Measurements from ENCODE around the gene ILF3. TPM values are rescaled to one million over a fixed set of nuclear protein-coding genes. Genes with fewer than 3 reads are reported as not detected.

The ILF3 gene
- total RNA-seq, 4 donors from 2014 or later: 71.8 to 122 (median 97.3) TPM

DNA sequence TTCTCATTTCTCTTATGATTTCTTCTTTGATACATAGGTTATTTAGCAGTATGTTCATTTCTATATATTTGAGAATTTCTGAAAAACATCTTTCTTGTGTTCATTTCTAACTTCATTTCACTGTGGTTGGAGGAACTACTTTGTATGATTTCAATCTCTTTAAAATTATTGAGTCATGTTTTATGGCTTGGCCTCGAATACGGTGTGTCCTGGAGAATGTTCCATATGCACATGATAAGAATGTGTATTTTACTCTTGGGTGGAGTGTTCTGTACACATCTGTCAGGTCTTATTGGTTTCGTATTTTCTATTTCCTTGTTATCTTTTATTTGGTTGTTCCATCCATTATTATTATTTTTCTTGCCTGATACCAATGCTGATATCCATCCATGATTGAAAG, 86.7 kb downstream of the ILF3 start:
- intact Hi-C loops (cut with DNase I; ENCODE audit: low total_unique reads): no loop called here
- no peak overlapping the region for H3K4me3 ChIP-seq (ENCODE audit: low read depth, poor library complexity, severe bottlenecking)
- WGBS, 2 donors: 68 to 71% methylated on average over 3 of the region's 3 CpGs
- no peak for DNase-seq (ENCODE audit: low spot score in 2 of 2)
- TF ChIP-seq, protein P1, sequence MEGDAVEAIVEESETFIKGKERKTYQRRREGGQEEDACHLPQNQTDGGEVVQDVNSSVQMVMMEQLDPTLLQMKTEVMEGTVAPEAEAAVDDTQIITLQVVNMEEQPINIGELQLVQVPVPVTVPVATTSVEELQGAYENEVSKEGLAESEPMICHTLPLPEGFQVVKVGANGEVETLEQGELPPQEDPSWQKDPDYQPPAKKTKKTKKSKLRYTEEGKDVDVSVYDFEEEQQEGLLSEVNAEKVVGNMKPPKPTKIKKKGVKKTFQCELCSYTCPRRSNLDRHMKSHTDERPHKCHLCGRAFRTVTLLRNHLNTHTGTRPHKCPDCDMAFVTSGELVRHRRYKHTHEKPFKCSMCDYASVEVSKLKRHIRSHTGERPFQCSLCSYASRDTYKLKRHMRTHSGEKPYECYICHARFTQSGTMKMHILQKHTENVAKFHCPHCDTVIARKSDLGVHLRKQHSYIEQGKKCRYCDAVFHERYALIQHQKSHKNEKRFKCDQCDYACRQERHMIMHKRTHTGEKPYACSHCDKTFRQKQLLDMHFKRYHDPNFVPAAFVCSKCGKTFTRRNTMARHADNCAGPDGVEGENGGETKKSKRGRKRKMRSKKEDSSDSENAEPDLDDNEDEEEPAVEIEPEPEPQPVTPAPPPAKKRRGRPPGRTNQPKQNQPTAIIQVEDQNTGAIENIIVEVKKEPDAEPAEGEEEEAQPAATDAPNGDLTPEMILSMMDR (IDR thresholded peaks at IDR 0.05): no peak

MicroRNAs within 50 kb of the gene (microRNA counts, 767-probe panel; counts per million panel counts)
- microRNA hsa-miR-638: 0 to 358 counts per million in 2 donors

Small RNAs within 50 kb of the gene (microRNA-seq; reads per million reads assigned to microRNA genes)
- 0 reads per million in 2 donors for gene MIR638 (ENCODE audit: borderline number of aligned reads in 1 of 2, borderline replicate concordance in 2 of 2)

Other genes starting within 250 kb of the ILF3 start
- 1 to 10 TPM; 4.1 to 6.8 (median 5.7) TPM for gene PDE4A, start 233.8 kb upstream of the ILF3 start, total RNA-seq
- 100 to 1,000 TPM in 1 of 4 donors, 10 to 100 TPM in 3; 81.6 to 102 (median 89.0) TPM for gene KEAP1, start 151.0 kb upstream of the ILF3 start, total RNA-seq
- gene S1PR5, start 136.9 kb upstream of the ILF3 start, total RNA-seq: 10 to 100 TPM; 34.9 to 64.0 (median 42.3) TPM
- gene ATG4D, start 110.4 kb upstream of the ILF3 start, total RNA-seq: 100 to 1,000 TPM in 1 of 4 donors, 10 to 100 TPM in 3; 58.5 to 106 (median 71.4) TPM
- 10 to 100 TPM; 23.8 to 59.3 (median 29.4) TPM for gene KRI1, start 88.3 kb upstream of the ILF3 start, total RNA-seq
- gene CDKN2D, start 85.4 kb upstream of the ILF3 start, total RNA-seq: 10 to 100 TPM; 11.4 to 14.8 (median 12.8) TPM
- 10 to 100 TPM; 61.3 to 70.3 (median 63.8) TPM for gene AP1M2, start 67.0 kb upstream of the ILF3 start, total RNA-seq
- 100 to 1,000 TPM; 100 to 180 (median 129) TPM for gene SLC44A2, start 28.8 kb upstream of the ILF3 start, total RNA-seq
- gene QTRT1, start 47.1 kb downstream of the ILF3 start, total RNA-seq: 10 to 100 TPM; 25.1 to 33.7 (median 31.0) TPM
- 100 to 1,000 TPM; 182 to 245 (median 218) TPM for gene DNM2, start 63.7 kb downstream of the ILF3 start, total RNA-seq
- 10 to 100 TPM; 14.4 to 34.9 (median 26.5) TPM for gene TMED1, start 181.9 kb downstream of the ILF3 start, total RNA-seq
- under 1 TPM in 2 of 4 donors, not detected in 2; 0.42 to 0.91 TPM for gene C19orf38, start 194.1 kb downstream of the ILF3 start, total RNA-seq
- gene CARM1, start 217.2 kb downstream of the ILF3 start, total RNA-seq: 10 to 100 TPM; 19.8 to 24.9 (median 21.2) TPM

Data from lower leg skin (tissue), 4 donors.